Testis (tissue), 2 donors: ENCODE measurements around the gene CSH2.

Experiments used
- CTCF ChIP-seq, 3 experiments: fragments of 450-650 bp in 2 of 3; fragments of 200-600 bp in 1 of 3; sonication (generic) in 1 of 3; IDR thresholded peaks; one replicate each; pipeline ENCODE4 v1.5.1; 2016 to 2019; ENCODE audit warnings: antibody characterized with exemption in 3 of 3, mild to moderate bottlenecking in 2 of 3, moderate library complexity in 1 of 3
- POLR2A ChIP-seq: fragments of 450-650 bp; IDR thresholded peaks from one replicate; pipeline ENCODE4 v1.6.1; 2017; ENCODE audit warnings: antibody characterized with exemption, mild to moderate bottlenecking, moderate library complexity

GRCh38 chr17:63836811-63837210 is 36.7 kb downstream of the CSH2 start:
- TF ChIP-seq POLR2A (no peak), CTCF (IDR thresholded peaks at IDR 0.05) (no peak)
